ENCODE measurements around the gene CHM.

DNA sequence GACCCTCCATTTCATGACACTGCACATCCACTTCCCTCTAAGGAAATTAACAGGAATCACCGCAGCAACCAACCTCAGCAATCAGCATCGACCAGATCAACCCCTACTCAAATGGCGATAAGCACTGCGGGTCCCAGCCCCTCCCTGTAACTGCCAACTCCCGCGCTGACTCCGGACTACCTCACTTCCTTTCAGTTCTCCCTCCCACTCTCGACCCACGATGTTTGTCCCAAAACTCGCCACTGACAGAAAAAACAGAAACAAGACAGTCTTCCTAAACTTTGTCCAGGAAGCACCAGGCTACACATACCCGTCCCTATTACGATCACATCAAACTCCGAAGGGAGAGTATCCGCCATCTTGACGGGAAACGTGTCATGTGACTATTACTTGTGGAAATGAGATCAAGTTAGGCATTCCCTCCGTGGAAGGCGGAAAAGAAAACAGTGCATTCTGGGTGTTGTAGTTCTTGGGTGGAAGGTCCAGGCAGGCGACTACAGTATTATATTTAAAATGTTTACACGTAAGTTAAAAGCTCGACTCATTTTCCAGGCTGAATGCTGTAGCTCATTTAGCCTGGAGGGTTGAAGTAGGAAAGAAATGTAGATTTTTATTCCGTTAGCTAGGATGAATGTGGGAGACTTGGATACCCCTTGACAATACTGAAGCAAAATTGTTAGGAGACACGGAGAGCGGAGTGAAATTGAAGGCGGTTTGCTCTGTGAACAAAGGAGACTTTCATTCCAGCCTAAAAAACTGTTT is at the start of gene CHM:
- TF ChIP-seq, protein P1, sequence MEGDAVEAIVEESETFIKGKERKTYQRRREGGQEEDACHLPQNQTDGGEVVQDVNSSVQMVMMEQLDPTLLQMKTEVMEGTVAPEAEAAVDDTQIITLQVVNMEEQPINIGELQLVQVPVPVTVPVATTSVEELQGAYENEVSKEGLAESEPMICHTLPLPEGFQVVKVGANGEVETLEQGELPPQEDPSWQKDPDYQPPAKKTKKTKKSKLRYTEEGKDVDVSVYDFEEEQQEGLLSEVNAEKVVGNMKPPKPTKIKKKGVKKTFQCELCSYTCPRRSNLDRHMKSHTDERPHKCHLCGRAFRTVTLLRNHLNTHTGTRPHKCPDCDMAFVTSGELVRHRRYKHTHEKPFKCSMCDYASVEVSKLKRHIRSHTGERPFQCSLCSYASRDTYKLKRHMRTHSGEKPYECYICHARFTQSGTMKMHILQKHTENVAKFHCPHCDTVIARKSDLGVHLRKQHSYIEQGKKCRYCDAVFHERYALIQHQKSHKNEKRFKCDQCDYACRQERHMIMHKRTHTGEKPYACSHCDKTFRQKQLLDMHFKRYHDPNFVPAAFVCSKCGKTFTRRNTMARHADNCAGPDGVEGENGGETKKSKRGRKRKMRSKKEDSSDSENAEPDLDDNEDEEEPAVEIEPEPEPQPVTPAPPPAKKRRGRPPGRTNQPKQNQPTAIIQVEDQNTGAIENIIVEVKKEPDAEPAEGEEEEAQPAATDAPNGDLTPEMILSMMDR (conservative IDR thresholded peaks at IDR 0.05; ENCODE audit: low read depth, low read length), result no peak
- no peak for TF ChIP-seq EZH2 (IDR thresholded peaks at IDR 0.05; ENCODE audit: borderline replicate concordance, low read depth, low read length, poor library complexity, severe bottlenecking)

Data from A673 (cell line).